Gastrocnemius medialis (tissue), 4 donors: ENCODE results near the gene OR4E2. TPM values are rescaled to one million over a fixed set of nuclear protein-coding genes. Genes with fewer than 3 reads are reported as not detected.

Source experiments
- ATAC-seq, 2 donors: fragments of 150-250 bp; one replicate each; pipeline ENCODE4 v1.9.1; 2016
- DNase-seq, 2 donors: peaks; one replicate each; pipeline ENCODE4 v3.0.0-alpha.2; 2019
- H3K27ac ChIP-seq, 4 donors: fragments of 200-600 bp; sonication (generic); 1 replicate in 1 of 4; 2 replicates in 3 of 4; pipeline ENCODE4 v1.5.1; 2016 to 2018; ENCODE audit warnings: mild to moderate bottlenecking in 2 of 4, moderate library complexity in 1 of 4
- H3K27me3 ChIP-seq, 3 donors: fragments of 200-600 bp; sonication (generic) in 2 of 3; 1 replicate in 1 of 3; 2 replicates in 2 of 3; pipeline versions ENCODE4 v1.5.1 to v1.6.0; 2016 to 2019; ENCODE audit warnings: mild to moderate bottlenecking in 1 of 3, moderate library complexity in 1 of 3
- H3K36me3 ChIP-seq, 2 donors: fragments of 200-600 bp; sonication (generic) in 1 of 2; one replicate each; pipeline ENCODE4 v1.5.1; 2017 to 2018
- H3K4me1 ChIP-seq, 2 donors: fragments of 200-600 bp; sonication (generic) in 1 of 2; one replicate each; pipeline ENCODE4 v1.5.1; 2016 to 2017; ENCODE audit warnings: mild to moderate bottlenecking in 2 of 2
- H3K4me3 ChIP-seq, 4 donors: fragments of 200-600 bp; sonication (generic) in 3 of 4; 1 replicate in 1 of 4; 2 replicates in 3 of 4; pipeline ENCODE4 v1.5.1; 2016 to 2019; ENCODE audit warnings: mild to moderate bottlenecking in 2 of 4
- H3K9me3 ChIP-seq, 3 donors: fragments of 200-600 bp; sonication (generic) in 2 of 3; 1 replicate in 1 of 3; 2 replicates in 2 of 3; pipeline ENCODE4 v1.5.1; 2016 to 2019
- CTCF ChIP-seq, 5 experiments: fragments of 450-650 bp in 3 of 5; fragments of 200-600 bp in 2 of 5; sonication (generic) in 2 of 5; IDR thresholded peaks in 4 of 5; conservative IDR thresholded peaks in 1 of 5; 1 replicate in 4 of 5; 2 replicates in 1 of 5; pipeline ENCODE4 v1.5.1; 2016 to 2019; ENCODE audit warnings: antibody characterized with exemption in 5 of 5, mild to moderate bottlenecking in 3 of 5, moderate library complexity in 3 of 5
- POLR2A ChIP-seq, 2 donors: fragments of 450-650 bp; IDR thresholded peaks; one replicate each; pipeline ENCODE4 v1.6.1; 2017; ENCODE audit warnings: antibody characterized with exemption in 2 of 2, mild to moderate bottlenecking in 2 of 2, moderate library complexity in 2 of 2
- in situ Hi-C, 4 donors: fragments of 200-750 bp; cut with MboI; loops; one replicate each; pipeline versions ENCODE4 v1.15.0 to v1.8.0; 2017; ENCODE audit warnings: low sequenced_read_pairs in 4 of 4
- intact Hi-C: fragments of 100-400 bp; cut with DNase I; formaldehyde crosslinking; loops from one replicate; pipeline ENCODE4 v1.15.1; 2023; ENCODE audit warnings: low total_unique reads
- total RNA-seq, 4 donors: library from RNA; depleted of rRNA; stranded (reverse); fragments of >200 nt; gene quantifications; one replicate each; pipeline versions ENCODE4 v1.1.0 to v1.2.3, GENCODE V29; 2016

The OR4E2 gene
- total RNA-seq, 4 donors from 2014 or later = not detected

DNA sequence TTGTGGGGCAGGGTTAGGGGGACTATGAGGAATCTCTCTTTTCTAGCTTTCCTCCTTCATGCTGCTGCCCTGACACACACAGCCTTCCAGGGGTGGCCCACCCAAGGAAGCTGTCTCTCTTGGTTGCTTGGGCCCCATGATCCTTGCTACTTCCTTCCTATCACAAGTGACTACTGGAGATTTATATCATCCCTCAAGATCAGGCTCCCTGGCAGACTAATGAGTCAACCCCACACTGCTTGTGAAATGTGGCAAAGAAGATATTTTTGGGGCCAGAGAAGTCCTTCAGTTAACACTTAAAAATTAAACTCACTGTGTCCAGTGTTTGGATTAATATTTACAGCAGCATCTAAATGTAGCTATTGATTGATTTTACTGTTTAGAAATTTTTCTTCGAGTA lies 18.5 kb downstream of the OR4E2 start:
- H3K4me1 ChIP-seq = no peaks in the 10 kb centered on the region
- in situ Hi-C loops = no loop called here

GRCh38 chr14:21673718-21674117 lies 20.1 kb downstream of the OR4E2 start, which contains the start of gene OR4E1:
OR4E1 (minus strand) TSS chr14:21673818; CDS start chr14:21670935, 2,883 bp downstream.
- ATAC-seq (no peak), DNase-seq (no peak)
- no peaks in the 10 kb centered on the region for H3K27me3 ChIP-seq
- TF ChIP-seq POLR2A (IDR thresholded peaks at IDR 0.05) = no peak
- TF ChIP-seq CTCF (IDR thresholded peaks at IDR 0.05 in 4 of 5, conservative IDR thresholded peaks at IDR 0.05 in 1 of 5) = no peak
- in situ Hi-C loops = no loop called here
- H3K4me3 ChIP-seq = no peak within 1 kb of the TSS
- no peak within 1 kb of the TSS for H3K27ac ChIP-seq
- peaks cover 0 to 5% (median 0%) of the 10 kb centered on the region in 3 donors for H3K9me3 ChIP-seq
- H3K36me3 ChIP-seq = no peaks in the 10 kb centered on the region
- intact Hi-C loops = no loop called here
- H3K4me1 ChIP-seq = no peaks in the 10 kb centered on the region

More for the DNA sequence above, 18.5 kb downstream of the OR4E2 start:
- Histone ChIP-seq H3K27ac (no peak overlapping the region), H3K36me3 (no peaks in the 10 kb centered on the region), H3K4me3 (no peak overlapping the region), H3K27me3 (no peaks in the 10 kb centered on the region), H3K9me3 (peaks cover 0 to 5% (median 0%) of the 10 kb centered on the region in 3 donors)
- ATAC-seq = no peak
- DNase-seq = no peak
- no peak for TF ChIP-seq POLR2A (IDR thresholded peaks at IDR 0.05)
- TF ChIP-seq CTCF (IDR thresholded peaks at IDR 0.05 in 4 of 5, conservative IDR thresholded peaks at IDR 0.05 in 1 of 5) = no peak
- intact Hi-C loops = no loop called here

- Histone ChIP-seq H3K4me1 (no peaks in the 10 kb centered on the region), H3K27ac (no peak overlapping the region), H3K4me3 (no peak overlapping the region), H3K27me3 (no peaks in the 10 kb centered on the region), H3K9me3 (peaks cover 0 to 5% (median 0%) of the 10 kb centered on the region in 3 donors), H3K36me3 (no peaks in the 10 kb centered on the region)
- no peak for DNase-seq
- ATAC-seq = no peak
- no peak for TF ChIP-seq POLR2A (IDR thresholded peaks at IDR 0.05)
- TF ChIP-seq CTCF (IDR thresholded peaks at IDR 0.05 in 4 of 5, conservative IDR thresholded peaks at IDR 0.05 in 1 of 5) = no peak
- intact Hi-C loops = no loop called here
- in situ Hi-C loops = no loop called here
These were observed 21.9 kb downstream of the OR4E2 start for GRCh38 chr14:21675566-21675965.

GRCh38 chr14:21680072-21680471 lies 26.4 kb downstream of the OR4E2 start:
- TF ChIP-seq CTCF (IDR thresholded peaks at IDR 0.05 in 4 of 5, conservative IDR thresholded peaks at IDR 0.05 in 1 of 5) = no peak
- TF ChIP-seq POLR2A (IDR thresholded peaks at IDR 0.05) = no peak
- H3K27ac ChIP-seq = no peak overlapping the region
- DNase-seq (no peak), ATAC-seq (no peak)
- H3K9me3 ChIP-seq = peaks cover 0 to 5% (median 0%) of the 10 kb centered on the region in 3 donors
- in situ Hi-C loops = no loop called here
- no peaks in the 10 kb centered on the region for H3K36me3 ChIP-seq
- no peaks in the 10 kb centered on the region for H3K4me1 ChIP-seq
- intact Hi-C loops = no loop called here
- H3K27me3 ChIP-seq = no peaks in the 10 kb centered on the region
- no peak overlapping the region for H3K4me3 ChIP-seq

DNA sequence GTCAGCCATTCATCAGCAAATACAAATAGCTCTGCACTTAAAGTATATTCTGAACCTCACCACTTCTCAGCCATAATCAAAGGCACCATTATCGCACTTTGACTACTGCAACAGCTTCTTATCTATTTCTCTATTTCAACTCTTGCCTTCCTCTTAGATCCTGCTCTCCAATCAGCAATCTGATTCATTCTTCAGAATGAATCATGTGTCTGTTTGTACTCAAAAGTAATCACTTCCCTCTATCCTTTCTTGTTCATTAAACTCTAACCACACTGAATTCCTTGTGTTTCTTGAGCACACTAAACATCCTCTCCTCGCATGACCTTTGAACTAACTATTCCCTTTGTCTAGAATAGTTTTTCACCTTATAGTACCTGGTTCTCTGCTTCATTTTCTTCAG lies 32.8 kb downstream of the OR4E2 start:
- Histone ChIP-seq H3K36me3 (no peaks in the 10 kb centered on the region), H3K4me3 (no peak overlapping the region), H3K27ac (no peak overlapping the region), H3K9me3 (no peaks in the 10 kb centered on the region), H3K27me3 (no peaks in the 10 kb centered on the region), H3K4me1 (no peaks in the 10 kb centered on the region)
- TF ChIP-seq POLR2A (IDR thresholded peaks at IDR 0.05) (no peak), CTCF (IDR thresholded peaks at IDR 0.05 in 4 of 5, conservative IDR thresholded peaks at IDR 0.05 in 1 of 5) (no peak)
- in situ Hi-C loops = no loop called here
- ATAC-seq (no peak), DNase-seq (no peak)
- intact Hi-C loops = no loop called here
